AG08395 (cell line): ENCODE results near the gene KDM2A.

ENCODE experiments used
- DNase-seq: peaks from one replicate; pipeline ENCODE4 v3.0.0; 2012; ENCODE audit warnings: mixed read lengths, low spot score

Gene KDM2A

GRCh38 chr11:67237574-67237973 is 118.5 kb downstream of the KDM2A start:
- DNase-seq, result no peak

DNA sequence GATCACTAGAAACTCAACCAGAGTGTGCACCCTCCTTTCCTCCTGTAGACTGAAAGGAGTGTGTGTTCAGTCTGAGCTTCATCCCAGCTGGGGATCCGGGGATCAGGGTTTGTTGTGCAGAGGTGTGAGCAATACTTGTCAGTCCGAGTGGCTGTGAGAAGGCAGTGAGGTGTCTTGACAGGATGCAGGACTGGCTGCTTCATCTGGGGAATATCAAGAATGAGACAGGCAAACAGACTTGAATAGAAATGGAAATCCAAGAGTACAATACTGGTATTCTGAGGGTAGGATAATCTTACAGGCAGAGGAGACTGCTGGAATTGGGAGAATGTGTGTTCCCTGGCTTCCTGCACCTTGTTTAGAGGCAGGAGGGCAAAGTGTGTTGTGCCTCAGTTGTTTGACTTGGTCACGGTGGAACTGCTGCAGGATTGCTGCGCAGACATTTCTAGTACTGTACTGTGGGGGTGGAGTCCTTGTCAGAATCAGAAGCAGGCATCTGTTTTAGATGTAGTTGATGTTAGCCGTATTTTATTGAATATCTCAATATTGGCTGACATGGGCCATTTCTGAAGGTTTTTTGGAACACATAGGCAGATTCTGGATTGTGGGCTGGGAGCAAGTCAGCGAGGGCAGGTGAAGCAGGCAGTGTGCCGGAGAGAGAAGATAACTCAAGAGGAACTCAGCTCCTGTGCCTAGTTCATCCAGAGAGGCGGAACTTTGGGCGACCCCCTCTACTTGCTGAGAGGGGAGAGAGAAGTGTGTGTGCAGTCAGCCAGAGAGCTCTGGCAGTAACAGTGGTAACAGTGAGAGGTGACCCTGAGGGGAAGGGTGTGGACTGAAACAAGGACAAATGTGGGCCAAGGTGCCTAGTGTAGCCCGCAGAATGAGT is 120.1 kb downstream of the KDM2A start:
- no peak for DNase-seq

- DNase-seq, result peak; percentile 97
These were observed 120.9 kb downstream of the KDM2A start for GRCh38 chr11:67239783-67240575.

- peak; percentile 62 for DNase-seq
These were observed 121.7 kb downstream of the KDM2A start for GRCh38 chr11:67240576-67241389.

- DNase-seq, result no peak
These were observed 123.5 kb downstream of the KDM2A start for GRCh38 chr11:67242548-67242947.

- DNase-seq, result no peak
These were observed 124.0 kb downstream of the KDM2A start for GRCh38 chr11:67243051-67243450.

- no peak for DNase-seq
These were observed 126.0 kb downstream of the KDM2A start for GRCh38 chr11:67245046-67245445.

GRCh38 chr11:67247946-67248550 is 129.0 kb downstream of the KDM2A start:
- DNase-seq, result no peak

- DNase-seq, result peak; percentile 61
These were observed 129.6 kb downstream of the KDM2A start for GRCh38 chr11:67248653-67249052.

DNA sequence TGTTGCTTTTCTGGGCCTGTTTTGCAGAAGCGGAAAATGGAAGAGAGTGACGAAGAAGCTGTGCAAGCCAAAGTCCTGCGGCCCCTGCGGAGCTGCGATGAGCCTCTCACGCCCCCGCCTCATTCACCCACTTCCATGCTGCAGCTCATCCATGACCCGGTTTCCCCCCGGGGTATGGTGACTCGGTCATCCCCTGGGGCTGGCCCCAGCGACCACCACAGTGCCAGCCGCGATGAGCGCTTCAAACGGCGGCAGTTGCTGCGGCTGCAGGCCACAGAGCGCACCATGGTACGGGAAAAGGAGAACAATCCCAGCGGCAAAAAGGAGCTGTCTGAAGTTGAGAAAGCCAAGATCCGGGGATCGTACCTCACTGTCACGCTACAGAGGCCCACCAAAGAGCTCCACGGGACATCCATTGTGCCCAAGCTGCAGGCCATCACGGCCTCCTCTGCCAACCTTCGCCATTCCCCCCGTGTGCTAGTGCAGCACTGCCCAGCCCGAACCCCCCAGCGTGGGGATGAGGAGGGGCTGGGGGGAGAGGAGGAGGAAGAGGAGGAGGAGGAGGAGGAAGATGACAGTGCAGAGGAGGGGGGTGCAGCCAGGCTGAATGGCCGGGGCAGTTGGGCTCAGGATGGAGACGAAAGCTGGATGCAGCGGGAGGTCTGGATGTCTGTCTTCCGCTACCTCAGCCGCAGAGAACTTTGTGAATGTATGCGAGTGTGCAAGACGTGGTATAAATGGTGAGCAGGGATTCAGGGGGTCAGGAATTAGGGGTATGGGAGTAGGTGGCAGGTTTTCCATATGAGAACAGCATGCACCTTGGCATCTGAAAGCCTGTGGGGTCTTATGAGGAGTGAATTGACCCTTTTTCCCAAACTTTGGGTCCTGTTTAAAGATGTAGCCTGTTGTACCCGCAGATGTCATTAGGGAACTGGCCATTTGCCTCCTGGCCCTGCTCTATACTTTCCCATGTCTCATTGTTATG is 131.3 kb downstream of the KDM2A start:
- no peak for DNase-seq

DNA sequence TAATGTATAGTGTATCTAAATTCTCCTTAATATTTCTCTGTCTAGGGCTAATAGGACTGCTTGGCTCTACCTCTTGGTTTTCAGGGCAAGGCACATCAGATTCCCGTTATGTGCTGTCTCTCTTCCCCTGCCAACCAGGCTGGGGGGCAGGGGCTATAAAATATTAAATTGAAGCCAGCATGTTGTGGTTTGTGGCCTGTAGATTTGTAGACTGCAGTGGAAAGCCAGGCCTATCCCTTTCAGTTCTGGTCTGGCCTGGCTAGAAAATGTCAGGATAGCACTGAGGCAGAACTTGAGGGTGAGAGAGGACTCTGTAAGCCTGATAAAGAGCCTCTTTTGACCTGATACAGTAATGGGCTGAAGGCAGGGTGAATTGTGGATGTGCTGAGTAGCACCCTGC is 132.8 kb downstream of the KDM2A start:
- no peak for DNase-seq

- no peak for DNase-seq
These were observed 133.8 kb downstream of the KDM2A start for GRCh38 chr11:67252831-67253239.

DNA sequence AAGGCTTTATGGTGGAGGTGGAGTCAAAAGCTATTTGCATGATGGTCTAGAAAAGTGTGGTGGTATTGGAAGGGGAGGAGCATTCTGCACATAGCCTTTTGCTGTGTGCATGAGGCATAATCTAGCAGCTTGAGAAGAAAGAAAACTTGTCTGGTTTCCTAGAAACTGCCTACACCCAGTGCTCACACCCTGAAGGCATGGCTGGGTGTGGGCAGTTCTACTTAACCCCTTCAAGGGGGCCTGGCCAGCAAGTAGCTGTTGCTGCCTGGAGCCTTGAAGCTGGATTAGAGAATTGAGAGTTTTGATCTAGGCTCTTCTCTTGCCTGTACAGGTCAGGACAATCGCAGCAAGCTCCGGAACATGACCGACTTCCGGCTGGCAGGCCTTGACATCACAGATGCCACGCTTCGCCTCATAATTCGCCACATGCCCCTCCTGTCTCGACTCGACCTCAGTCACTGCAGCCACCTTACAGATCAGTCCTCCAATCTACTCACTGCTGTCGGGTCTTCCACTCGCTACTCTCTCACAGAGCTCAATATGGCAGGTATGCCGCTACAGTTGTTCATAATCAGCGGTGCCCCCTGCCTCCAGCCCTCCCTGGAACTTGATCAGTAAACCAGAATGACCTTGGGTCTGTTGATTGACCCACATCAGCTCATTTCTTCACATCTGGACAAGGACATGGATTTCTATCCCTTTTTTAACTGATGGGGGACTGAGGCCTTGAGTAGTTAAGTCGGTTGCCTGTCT is 135.0 kb downstream of the KDM2A start:
- no peak for DNase-seq

DNA sequence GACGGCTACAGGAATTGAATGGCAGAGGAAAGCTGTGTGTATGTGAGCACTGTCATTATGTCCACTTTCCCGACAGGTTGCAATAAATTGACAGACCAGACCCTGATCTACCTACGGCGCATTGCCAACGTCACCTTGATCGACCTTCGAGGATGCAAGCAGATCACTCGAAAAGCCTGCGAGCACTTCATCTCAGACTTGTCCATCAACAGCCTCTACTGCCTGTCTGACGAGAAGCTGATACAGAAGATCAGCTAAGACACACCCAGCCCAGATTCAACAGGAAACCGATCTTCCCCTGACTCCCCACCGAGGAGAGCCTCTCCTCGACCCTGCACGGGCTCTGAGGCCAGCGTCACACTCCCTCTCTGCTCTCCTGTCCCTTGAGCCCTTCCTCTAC is 135.7 kb downstream of the KDM2A start:
- DNase-seq, result no peak

GRCh38 chr11:67255353-67255752 is 136.3 kb downstream of the KDM2A start:
- no peak for DNase-seq

DNA sequence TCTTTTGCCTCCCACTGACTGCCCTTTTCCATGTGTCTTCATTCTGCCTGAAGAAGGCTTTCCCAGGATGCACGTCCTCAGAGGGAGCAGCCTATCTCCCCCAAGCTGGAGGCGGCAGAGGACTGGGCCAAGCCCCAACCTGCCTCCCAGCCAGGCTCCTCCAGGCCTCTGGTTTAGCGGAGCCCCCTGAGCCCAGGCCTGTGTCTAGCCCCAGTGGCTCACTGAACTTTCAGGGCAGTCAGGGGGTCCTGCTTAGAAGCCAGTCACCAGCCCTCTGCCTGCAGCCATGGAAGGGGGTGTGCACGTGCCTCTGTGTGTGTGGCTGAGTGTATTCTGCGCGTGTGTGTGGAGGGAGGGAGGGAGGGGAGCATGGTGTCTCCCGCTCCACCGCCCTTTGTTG is 136.8 kb downstream of the KDM2A start:
- no peak for DNase-seq

DNA sequence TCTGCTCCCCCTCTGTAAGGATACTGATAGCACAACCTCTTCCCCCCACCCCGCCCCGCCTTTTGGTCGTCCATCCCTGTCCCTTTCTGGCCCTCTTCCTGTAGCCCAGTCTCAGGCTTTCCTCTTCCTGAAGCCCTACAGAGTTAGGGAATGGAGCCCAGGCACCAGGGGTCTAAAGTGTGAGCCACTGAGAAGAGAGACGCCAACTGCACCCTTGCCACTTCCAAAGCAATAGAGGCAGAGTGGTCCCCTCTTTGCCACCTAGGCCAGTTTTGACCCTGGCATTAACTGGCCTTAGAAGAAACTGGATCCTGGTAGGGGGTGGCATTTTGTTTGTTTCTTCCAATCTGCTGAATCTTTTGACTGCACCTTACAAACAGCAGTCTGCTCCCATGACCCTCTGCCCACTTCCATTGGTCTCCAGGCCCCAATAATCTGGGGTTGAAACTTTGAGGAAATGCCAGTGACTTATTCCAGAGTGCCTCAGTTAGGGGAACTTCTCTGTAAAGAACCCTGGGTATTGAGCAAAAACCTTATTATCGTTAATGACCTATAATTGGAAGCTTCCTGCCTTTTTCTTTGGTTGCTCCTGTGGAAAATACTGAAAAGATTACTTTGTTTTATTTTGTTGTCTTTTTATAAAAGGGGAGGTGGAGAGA is 137.5 kb downstream of the KDM2A start:
- no peak for DNase-seq

DNA sequence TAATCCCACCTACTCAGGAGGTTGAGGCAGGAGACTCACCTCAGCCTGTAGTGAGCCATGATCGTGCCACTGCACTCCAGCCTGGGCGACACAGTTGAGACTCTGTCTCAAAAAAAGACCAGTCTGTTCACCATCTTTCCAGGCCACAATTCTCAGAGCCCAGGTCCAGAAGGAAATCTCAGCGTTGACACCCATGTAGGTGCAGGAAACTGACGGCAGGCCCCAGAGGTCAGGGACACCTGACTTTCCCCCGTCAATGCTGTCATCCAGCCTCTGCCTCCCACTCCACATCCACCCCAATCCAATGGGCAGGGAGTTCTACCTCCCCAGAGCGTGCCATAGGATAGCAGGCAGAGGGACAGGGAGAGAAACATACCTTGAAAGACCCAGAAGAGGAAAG is 141.3 kb downstream of the KDM2A start:
- no peak for DNase-seq

DNA sequence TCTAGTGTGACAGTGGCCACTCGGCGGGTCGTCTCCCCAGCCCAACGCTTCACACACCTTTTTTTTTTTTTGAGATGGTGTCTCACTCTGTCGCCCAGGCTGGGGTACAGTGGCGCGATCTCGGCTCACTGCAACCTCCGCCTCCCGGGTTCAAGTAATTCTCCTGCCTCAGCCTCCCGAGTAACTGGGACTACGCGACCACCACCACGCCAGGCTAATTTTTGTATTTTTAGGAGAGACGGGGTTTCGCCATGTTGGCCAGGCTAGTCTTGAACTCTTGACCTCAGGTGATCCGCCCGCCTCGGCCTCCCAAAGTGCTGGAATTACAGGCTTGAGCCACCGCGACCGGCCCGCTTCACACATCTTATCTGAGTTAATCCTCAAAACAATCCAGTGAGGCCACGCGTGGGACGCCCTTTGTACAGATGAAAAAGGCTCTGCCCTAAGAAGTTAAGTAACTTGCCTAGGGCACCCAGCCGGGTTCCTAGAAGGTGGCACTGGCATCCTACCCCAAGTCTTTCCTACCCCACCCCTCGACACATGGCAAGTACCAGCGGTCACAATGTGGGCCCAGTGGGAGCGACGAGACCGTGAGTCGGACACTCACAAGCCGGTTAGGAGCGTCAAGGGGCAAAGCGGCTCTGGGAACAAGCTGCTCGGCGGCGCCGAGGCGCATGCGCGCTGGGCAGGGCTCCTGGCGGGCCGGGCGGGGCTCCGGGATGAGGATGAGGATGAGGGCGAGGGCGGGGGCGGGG is 142.0 kb downstream of the KDM2A start:
- peak; percentile 88 for DNase-seq
